Measurements from ENCODE around the gene SP2. TPM values are rescaled to one million over a fixed set of nuclear protein-coding genes. Genes with fewer than 3 reads are reported as not detected.

The SP2 gene
- total RNA-seq, 1 experiment from 2014 or later: 25.6 TPM

- in situ Hi-C loops (cut with HindIII; ENCODE audit: low pct_unique_long_range_greater_than_20kb, low sequenced_read_pairs): no loop called here
- ATAC-seq (no peak), DNase-seq (ENCODE audit: low read depth, low spot score) (no peak)
- ChIA-PET CTCF (interaction anchor here (0.5 to 1.1 kb wide), 3 partner anchors 38 to 926 kb away, joined by 3 to 7 read pairs (median 3); no protein-coding TSS in a partner anchor), POLR2A (no interaction called here)
- Histone ChIP-seq H3K4me3 (ENCODE audit: low read depth in 2 of 2, low read length in 2 of 2) (no peak overlapping the region), H3K36me3 (ENCODE audit: control insufficient read depth, insufficient read depth, low read length) (no peaks in the 10 kb centered on the region), H3K4me1 (ENCODE audit: control insufficient read depth, insufficient read depth, low read length) (peaks cover 16% of the 10 kb centered on the region), H3K27me3 (ENCODE audit: control insufficient read depth, insufficient read depth, low read length) (peaks cover 3% of the 10 kb centered on the region; the same call in 1 of the 2 replicates), H3K27ac (ENCODE audit: low read length) (no peak overlapping the region), H3K9me3 (ENCODE audit: control insufficient read depth, insufficient read depth, low read depth, low read length) (no peaks in the 10 kb centered on the region)
- TF ChIP-seq CTCF (IDR thresholded peaks at IDR 0.05): peak; percentile 77
- no peak for TF ChIP-seq TCF7L2 (IDR thresholded peaks at IDR 0.05; ENCODE audit: low read depth, low read length)
- intact Hi-C loops (cut with micrococcal nuclease; ENCODE audit: unreplicated experiment): no loop called here
- BruUV-seq (replicated peaks): no TSS peak
These were observed 48.5 kb upstream of the SP2 start for GRCh38 chr17:47847341-47848197.

GRCh38 chr17:47848198-47848513, 47.9 kb upstream of the SP2 start:
- Histone ChIP-seq H3K27me3 (ENCODE audit: control insufficient read depth, insufficient read depth, low read length) (peaks cover 7% of the 10 kb centered on the region), H3K9me3 (ENCODE audit: control insufficient read depth, insufficient read depth, low read depth, low read length) (no peaks in the 10 kb centered on the region), H3K27ac (ENCODE audit: low read length) (no peak overlapping the region), H3K4me3 (ENCODE audit: low read depth in 2 of 2, low read length in 2 of 2) (no peak overlapping the region), H3K4me1 (ENCODE audit: control insufficient read depth, insufficient read depth, low read length) (peaks cover 13% of the 10 kb centered on the region), H3K36me3 (ENCODE audit: control insufficient read depth, insufficient read depth, low read length) (no peaks in the 10 kb centered on the region)
- in situ Hi-C loops (cut with HindIII; ENCODE audit: low pct_unique_long_range_greater_than_20kb, low sequenced_read_pairs) (no loop called here), intact Hi-C loops (cut with micrococcal nuclease; ENCODE audit: unreplicated experiment) (no loop called here)
- no peak for TF ChIP-seq TCF7L2 (IDR thresholded peaks at IDR 0.05; ENCODE audit: low read depth, low read length)
- TF ChIP-seq SIN3A (IDR thresholded peaks at IDR 0.05; ENCODE audit: borderline replicate concordance, insufficient read depth, low read depth, low read length): no peak
- TF ChIP-seq REST (IDR thresholded peaks at IDR 0.05; ENCODE audit: insufficient read depth in 1 of 2, low read depth in 2 of 2, low read length in 1 of 2): no peak
- no peak for TF ChIP-seq POLR2AphosphoS5 (IDR thresholded peaks at IDR 0.05; ENCODE audit: low read depth, low read length)
- no peak; the same call in 1 of the 2 replicates for TF ChIP-seq CTCF (IDR thresholded peaks at IDR 0.05)
- CTCF ChIA-PET: no interaction called here
- no TSS peak for BruUV-seq (replicated peaks)
- no peak for DNase-seq (ENCODE audit: low read depth, low spot score)
- POLR2A ChIA-PET: no interaction called here
- ATAC-seq: no peak
